K562 (cell line): ENCODE measurements around the gene ARHGEF4. TPM values are rescaled to one million over a fixed set of nuclear protein-coding genes. Genes with fewer than 3 reads are reported as not detected.

ENCODE experiments used
- ATAC-seq: fragments of 200-7000 bp; cut with Tn5 transposase; 3 replicates; pipeline ENCODE4 v1.9.1; 2020; ENCODE audit warnings: moderate library complexity
- BruUV-seq: library from RNA; stranded (reverse); fragments of 400-500 nt; replicated peaks from 2 replicates; lab custom pipeline; 2021; lab: Mats Ljungman, UMichigan
- CTCF ChIA-PET: fragments of 300-600 bp; formaldehyde crosslinking; extraction: SDS; loops from one replicate; lab custom pipeline; 2021; ENCODE audit warnings: low intra/inter-chr PET ratio; lab: Yijun Ruan, JAX
- POLR2A ChIA-PET: fragments of 300-600, 350-650 bp; sonication (Branson Sonifier 250); formaldehyde crosslinking; extraction: SDS; loops from one replicate; lab custom pipeline; 2021; ENCODE audit warnings: antibody characterized with exemption, inconsistent platforms; lab: Yijun Ruan, JAX
- DNase-seq, 4 experiments: peaks; one replicate each; pipeline versions ENCODE4 v3.0.0 to v3.0.0-alpha.2; 2011 to 2018; ENCODE audit warnings: low spot score in 3 of 4, mixed read lengths in 3 of 4; ENCODE audit errors: extremely low read depth in 1 of 4
- FAIRE-seq: peaks from 2 replicates; lab custom pipeline; 2011; peaks lifted over from hg19 to GRCh38; lab: Jason Lieb, UNC
- H2AFZ ChIP-seq: 2 replicates; pipeline ENCODE4 v1.6.0; 2011; ENCODE audit warnings: low read depth, low read length, control low read depth, inconsistent platforms
- H3K27ac ChIP-seq: fragments of 200-600 bp; 3 replicates; pipeline ENCODE4 v1.8.0; 2011; ENCODE audit warnings: low read depth, mild to moderate bottlenecking, control low read depth, inconsistent platforms, low read length, moderate library complexity, mixed read lengths; ENCODE audit errors: extremely low read depth
- H3K27me3 ChIP-seq, 2 experiments: fragments of 300-600 bp in 1 of 2; 2 replicates in 1 of 2; 3 replicates in 1 of 2; pipeline versions ENCODE4 v1.6.0 to v1.8.0; 2011; ENCODE audit warnings: inconsistent platforms in 2 of 2, low read length in 2 of 2, mild to moderate bottlenecking in 1 of 2, mixed read lengths in 1 of 2, moderate library complexity in 1 of 2; ENCODE audit not compliant: control insufficient read depth in 2 of 2, insufficient read depth in 2 of 2
- H3K36me3 ChIP-seq: fragments of 300-600 bp; 3 replicates; pipeline ENCODE4 v1.8.0; 2011; ENCODE audit warnings: mild to moderate bottlenecking, low read length, inconsistent platforms; ENCODE audit not compliant: control insufficient read depth, insufficient read depth
- H3K4me1 ChIP-seq, 2 experiments: fragments of 200-600 bp in 1 of 2; replicated peaks in 1 of 2; 2 replicates in 1 of 2; 3 replicates in 1 of 2; pipeline versions ENCODE4 v1.5.1 to v1.8.0; 2011; ENCODE audit warnings: inconsistent platforms in 2 of 2, low read length in 2 of 2, mild to moderate bottlenecking in 1 of 2, mixed read lengths in 1 of 2, moderate library complexity in 1 of 2; ENCODE audit not compliant: control insufficient read depth in 2 of 2, insufficient read depth in 2 of 2
- H3K4me2 ChIP-seq: 2 replicates; pipeline ENCODE4 v1.6.1; 2011; ENCODE audit warnings: low read length, control low read depth, inconsistent platforms, mixed read lengths; ENCODE audit not compliant: insufficient read depth
- H3K4me3 ChIP-seq: fragments of 200-600 bp; sonication (generic), shearing (Covaris generic); 2 replicates; pipeline ENCODE4 v1.5.1; 2016; ENCODE audit warnings: control low read depth, inconsistent platforms
- H3K79me2 ChIP-seq: fragments of 200-600 bp; 3 replicates; pipeline ENCODE4 v1.8.0; 2011; ENCODE audit warnings: low read length, inconsistent platforms; ENCODE audit not compliant: control insufficient read depth, insufficient read depth
- H3K9ac ChIP-seq, 2 experiments: 2 replicates each; pipeline versions ENCODE4 v1.6.0 to v1.6.1; 2011; ENCODE audit warnings: low read depth in 2 of 2, low read length in 2 of 2, control low read depth in 1 of 2, inconsistent platforms in 1 of 2, mild to moderate bottlenecking in 1 of 2, mixed read lengths in 1 of 2; ENCODE audit not compliant: insufficient read depth in 1 of 2
- H3K9me1 ChIP-seq: one replicate; pipeline ENCODE4 v1.6.0; 2011; ENCODE audit warnings: inconsistent platforms, mild to moderate bottlenecking, low read length, moderate library complexity; ENCODE audit not compliant: control insufficient read depth, insufficient read depth
- H3K9me3 ChIP-seq: replicated peaks from 2 replicates; pipeline ENCODE4 v1.5.1; 2011; ENCODE audit warnings: low read depth, low read length, inconsistent platforms; ENCODE audit not compliant: control insufficient read depth, insufficient read depth
- H4K20me1 ChIP-seq: replicated peaks from 2 replicates; pipeline ENCODE4 v1.6.1; 2011; ENCODE audit warnings: low read length, inconsistent platforms, mixed read lengths; ENCODE audit not compliant: control insufficient read depth, insufficient read depth
- COPS2 ChIP-seq: fragments of 450-650 bp; conservative IDR thresholded peaks from 2 replicates; pipeline ENCODE4 v1.6.1; 2016; ENCODE audit warnings: mild to moderate bottlenecking, moderate library complexity
- FOXP1 ChIP-seq: sonication (generic); formaldehyde crosslinking; IDR thresholded peaks from 2 replicates; pipeline ENCODE4 v1.8.0; 2022; ENCODE audit warnings: mild to moderate bottlenecking, missing genetic modification reagents
- MCM3 ChIP-seq: fragments of 450-650 bp; IDR thresholded peaks from 2 replicates; pipeline ENCODE4 v1.6.1; 2016
- NFRKB ChIP-seq: fragments of 450-650 bp; IDR thresholded peaks from 2 replicates; pipeline ENCODE4 v1.6.1; 2016; ENCODE audit warnings: low read depth
- PHB2 ChIP-seq: fragments of 450-650 bp; IDR thresholded peaks from 2 replicates; pipeline ENCODE4 v1.6.1; 2017; ENCODE audit warnings: low read depth
- TEAD1 ChIP-seq, 2 experiments: fragments of 450-650 bp in 1 of 2; sonication (generic) in 1 of 2; formaldehyde crosslinking; IDR thresholded peaks; 2 replicates each; pipeline versions ENCODE4 v1.4.0 to v1.8.0; 2020 to 2022; ENCODE audit warnings: mild to moderate bottlenecking in 2 of 2, missing genetic modification reagents in 1 of 2
- ZBTB7A ChIP-seq: IDR thresholded peaks from 2 replicates; pipeline ENCODE4 v1.6.1; 2011; ENCODE audit warnings: low read depth, mild to moderate bottlenecking, low read length, moderate library complexity, borderline replicate concordance; ENCODE audit not compliant: control insufficient read depth
- ZNF511 ChIP-seq: sonication (generic); formaldehyde crosslinking; IDR thresholded peaks from 2 replicates; pipeline ENCODE4 v1.8.0; 2022; ENCODE audit warnings: mild to moderate bottlenecking, missing genetic modification reagents
- WGBS: fragments of 100-300 bp; shearing (Covaris generic); methylation state at CpG from one replicate; pipeline ENCODE4 v1.1.6; 2016; ENCODE audit warnings: low coverage, mixed read lengths; ENCODE audit not compliant: insufficient coverage; ENCODE audit errors: missing lambda C conversion rate; 5-methylcytosine and 5-hydroxymethylcytosine counted together
- in situ Hi-C: fragments of 300-500 bp; cut with MboI; formaldehyde crosslinking; loops from 4 replicates; pipeline ENCODE4 v1.15.0; 2018; ENCODE audit warnings: inconsistent platforms, mixed read lengths
- intact Hi-C: fragments of 100-400 bp; cut with micrococcal nuclease; formaldehyde crosslinking; loops from 2 replicates; pipeline ENCODE4 v1.14.2; 2022
- polyA plus RNA-seq, 8 experiments: library from polyadenylated mRNA; depleted of rRNA in 4 of 8; stranded (reverse) in 5 of 8; unstranded in 3 of 8; fragments of >200 nt; fragmentation: Nextera tagmentation in 2 of 8; fragmentation: Illumina TruSeq in 1 of 8; extraction: Ambion mirVana in 2 of 8; extraction: Trizol in 1 of 8; gene quantifications; 2 replicates each; pipeline versions ENCODE4 v1.2.1 to v1.2.3, GENCODE V29; 2011 to 2014; ENCODE audit warnings: inconsistent platforms in 1 of 8, missing spikeins in 1 of 8
- total RNA-seq, 7 experiments: library from RNA; depleted of rRNA in 6 of 7; stranded (reverse); fragments of >200 nt in 6 of 7; fragmentation: Illumina TruSeq in 2 of 7; extraction: Trizol in 2 of 7; gene quantifications; 2 replicates each; pipeline versions ENCODE4 v1.2.1 to v1.2.3, GENCODE V29; 2011 to 2021; ENCODE audit warnings: low replicate concordance in 1 of 7
- TF ChIP-seq, protein P1 (sequence below): sonication (generic); formaldehyde crosslinking; IDR thresholded peaks from 2 replicates; pipeline ENCODE4 v1.8.0; 2023; ENCODE audit warnings: missing genetic modification reagents, mild to moderate bottlenecking, borderline replicate concordance
- TF ChIP-seq, protein P2 (sequence below): fragments of 450-650 bp; formaldehyde crosslinking; IDR thresholded peaks from 2 replicates; pipeline ENCODE4 v1.4.0; 2022; ENCODE audit warnings: missing genetic modification characterization
- TF ChIP-seq, protein P3 (sequence below): sonication (generic); formaldehyde crosslinking; IDR thresholded peaks from 2 replicates; pipeline ENCODE4 v1.4.0; 2020; ENCODE audit warnings: mild to moderate bottlenecking, missing genetic modification reagents

Gene ARHGEF4
- total and polyA plus RNA-seq, 9 of the 15 experiments (the other 6 are each of a cell fraction or from before 2014, with no cell fraction given): not detected

GRCh38 chr2:130917006-130917688, 80.4 kb downstream of the ARHGEF4 start:
- DNase-seq (no peak), ATAC-seq (no peak), FAIRE-seq (no peak)
- Histone ChIP-seq H3K27ac (no peak overlapping the region), H3K9ac (no peak overlapping the region), H3K4me1 (0 out of 5 replicates have a peak, but pooled peaks cover 0 to 3% of the 10 kb centered on the region in 2 experiments), H3K4me3 (no peak overlapping the region), H3K79me2 (no peaks in the 10 kb centered on the region), H3K9me3 (no peaks in the 10 kb centered on the region), H3K9me1 (peaks cover 2% of the 10 kb centered on the region), H3K4me2 (no peak overlapping the region), H4K20me1 (0 out of 2 replicates have a peak, but pooled peaks cover 8% of the 10 kb centered on the region), H3K36me3 (no peaks in the 10 kb centered on the region), H2AFZ (no peak overlapping the region), H3K27me3 (peaks cover 31 to 56% of the 10 kb centered on the region in 2 experiments; a peak in 4 of 5 replicates)
- TF ChIP-seq, protein P1, sequence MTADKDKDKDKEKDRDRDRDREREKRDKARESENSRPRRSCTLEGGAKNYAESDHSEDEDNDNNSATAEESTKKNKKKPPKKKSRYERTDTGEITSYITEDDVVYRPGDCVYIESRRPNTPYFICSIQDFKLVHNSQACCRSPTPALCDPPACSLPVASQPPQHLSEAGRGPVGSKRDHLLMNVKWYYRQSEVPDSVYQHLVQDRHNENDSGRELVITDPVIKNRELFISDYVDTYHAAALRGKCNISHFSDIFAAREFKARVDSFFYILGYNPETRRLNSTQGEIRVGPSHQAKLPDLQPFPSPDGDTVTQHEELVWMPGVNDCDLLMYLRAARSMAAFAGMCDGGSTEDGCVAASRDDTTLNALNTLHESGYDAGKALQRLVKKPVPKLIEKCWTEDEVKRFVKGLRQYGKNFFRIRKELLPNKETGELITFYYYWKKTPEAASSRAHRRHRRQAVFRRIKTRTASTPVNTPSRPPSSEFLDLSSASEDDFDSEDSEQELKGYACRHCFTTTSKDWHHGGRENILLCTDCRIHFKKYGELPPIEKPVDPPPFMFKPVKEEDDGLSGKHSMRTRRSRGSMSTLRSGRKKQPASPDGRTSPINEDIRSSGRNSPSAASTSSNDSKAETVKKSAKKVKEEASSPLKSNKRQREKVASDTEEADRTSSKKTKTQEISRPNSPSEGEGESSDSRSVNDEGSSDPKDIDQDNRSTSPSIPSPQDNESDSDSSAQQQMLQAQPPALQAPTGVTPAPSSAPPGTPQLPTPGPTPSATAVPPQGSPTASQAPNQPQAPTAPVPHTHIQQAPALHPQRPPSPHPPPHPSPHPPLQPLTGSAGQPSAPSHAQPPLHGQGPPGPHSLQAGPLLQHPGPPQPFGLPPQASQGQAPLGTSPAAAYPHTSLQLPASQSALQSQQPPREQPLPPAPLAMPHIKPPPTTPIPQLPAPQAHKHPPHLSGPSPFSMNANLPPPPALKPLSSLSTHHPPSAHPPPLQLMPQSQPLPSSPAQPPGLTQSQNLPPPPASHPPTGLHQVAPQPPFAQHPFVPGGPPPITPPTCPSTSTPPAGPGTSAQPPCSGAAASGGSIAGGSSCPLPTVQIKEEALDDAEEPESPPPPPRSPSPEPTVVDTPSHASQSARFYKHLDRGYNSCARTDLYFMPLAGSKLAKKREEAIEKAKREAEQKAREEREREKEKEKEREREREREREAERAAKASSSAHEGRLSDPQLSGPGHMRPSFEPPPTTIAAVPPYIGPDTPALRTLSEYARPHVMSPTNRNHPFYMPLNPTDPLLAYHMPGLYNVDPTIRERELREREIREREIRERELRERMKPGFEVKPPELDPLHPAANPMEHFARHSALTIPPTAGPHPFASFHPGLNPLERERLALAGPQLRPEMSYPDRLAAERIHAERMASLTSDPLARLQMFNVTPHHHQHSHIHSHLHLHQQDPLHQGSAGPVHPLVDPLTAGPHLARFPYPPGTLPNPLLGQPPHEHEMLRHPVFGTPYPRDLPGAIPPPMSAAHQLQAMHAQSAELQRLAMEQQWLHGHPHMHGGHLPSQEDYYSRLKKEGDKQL: no peak
- TF ChIP-seq TEAD1 (CRISPR knock-in tag; IDR thresholded peaks at IDR 0.05) (no peak), FOXP1 (CRISPR knock-in tag) (no peak), PHB2 (no peak), COPS2 (no peak), MCM3 (no peak), ZBTB7A (no peak), NFRKB (no peak), ZNF511 (CRISPR knock-in tag) (no peak)
- TF ChIP-seq, protein P2, sequence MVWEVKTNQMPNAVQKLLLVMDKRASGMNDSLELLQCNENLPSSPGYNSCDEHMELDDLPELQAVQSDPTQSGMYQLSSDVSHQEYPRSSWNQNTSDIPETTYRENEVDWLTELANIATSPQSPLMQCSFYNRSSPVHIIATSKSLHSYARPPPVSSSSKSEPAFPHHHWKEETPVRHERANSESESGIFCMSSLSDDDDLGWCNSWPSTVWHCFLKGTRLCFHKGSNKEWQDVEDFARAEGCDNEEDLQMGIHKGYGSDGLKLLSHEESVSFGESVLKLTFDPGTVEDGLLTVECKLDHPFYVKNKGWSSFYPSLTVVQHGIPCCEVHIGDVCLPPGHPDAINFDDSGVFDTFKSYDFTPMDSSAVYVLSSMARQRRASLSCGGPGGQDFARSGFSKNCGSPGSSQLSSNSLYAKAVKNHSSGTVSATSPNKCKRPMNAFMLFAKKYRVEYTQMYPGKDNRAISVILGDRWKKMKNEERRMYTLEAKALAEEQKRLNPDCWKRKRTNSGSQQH: no peak
- TF ChIP-seq, protein P3, sequence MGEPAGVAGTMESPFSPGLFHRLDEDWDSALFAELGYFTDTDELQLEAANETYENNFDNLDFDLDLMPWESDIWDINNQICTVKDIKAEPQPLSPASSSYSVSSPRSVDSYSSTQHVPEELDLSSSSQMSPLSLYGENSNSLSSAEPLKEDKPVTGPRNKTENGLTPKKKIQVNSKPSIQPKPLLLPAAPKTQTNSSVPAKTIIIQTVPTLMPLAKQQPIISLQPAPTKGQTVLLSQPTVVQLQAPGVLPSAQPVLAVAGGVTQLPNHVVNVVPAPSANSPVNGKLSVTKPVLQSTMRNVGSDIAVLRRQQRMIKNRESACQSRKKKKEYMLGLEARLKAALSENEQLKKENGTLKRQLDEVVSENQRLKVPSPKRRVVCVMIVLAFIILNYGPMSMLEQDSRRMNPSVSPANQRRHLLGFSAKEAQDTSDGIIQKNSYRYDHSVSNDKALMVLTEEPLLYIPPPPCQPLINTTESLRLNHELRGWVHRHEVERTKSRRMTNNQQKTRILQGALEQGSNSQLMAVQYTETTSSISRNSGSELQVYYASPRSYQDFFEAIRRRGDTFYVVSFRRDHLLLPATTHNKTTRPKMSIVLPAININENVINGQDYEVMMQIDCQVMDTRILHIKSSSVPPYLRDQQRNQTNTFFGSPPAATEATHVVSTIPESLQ (CRISPR knock-in tag): no peak
- 4% methylated on average over 17 of the region's 24 CpGs for WGBS
- BruUV-seq: no TSS peak
- intact Hi-C loops (no loop called here), in situ Hi-C loops (no loop called here)
- CTCF ChIA-PET: interaction anchor here (1.2 kb wide), 1 partner anchor 15 kb away, joined by 3 read pairs; no protein-coding TSS in a partner anchor
- POLR2A ChIA-PET: no interaction called here
